ENCODE results near the gene SRRM1. TPM values are rescaled to one million over a fixed set of nuclear protein-coding genes. Genes with fewer than 3 reads are reported as not detected.
"Not testable (repeated sequence)": the region's sequence is repeated elsewhere in the genome, so short reads cannot be mapped to it uniquely, and the experiment has no call there.

The SRRM1 gene
- total and polyA plus RNA-seq, 9 donors, result 30.4 to 116 (median 77.7) TPM

- H3K27ac ChIP-seq (ENCODE audit: low read length), result no peak overlapping the region
- H3K9me3 ChIP-seq (replicated peaks; ENCODE audit: control insufficient read depth, low read depth, low read length), result no peaks in the 10 kb centered on the region
- 40% methylated on average over 1 of the region's 1 CpG for WGBS (ENCODE audit: insufficient coverage)
- H3K4me1 ChIP-seq (ENCODE audit: control insufficient read depth, insufficient read depth, low read length), result no peaks in the 10 kb centered on the region
- H3K27me3 ChIP-seq (ENCODE audit: control insufficient read depth, insufficient read depth, low read length), result no peaks in the 10 kb centered on the region
- DNase-seq, result no peak
- H3K4me3 ChIP-seq (ENCODE audit: low read length), result no peak overlapping the region
- H3K36me3 ChIP-seq (ENCODE audit: control insufficient read depth, insufficient read depth, low read length), result peaks cover 57% of the 10 kb centered on the region
Observed at GRCh38 chr1:24659993-24660665, 17.0 kb downstream of the SRRM1 start.

GRCh38 chr1:24664507-24665033, 21.5 kb downstream of the SRRM1 start:
- Histone ChIP-seq H3K4me1 (ENCODE audit: control insufficient read depth, insufficient read depth, low read length) (no peaks in the 10 kb centered on the region), H3K9me3 (replicated peaks; ENCODE audit: control insufficient read depth, low read depth, low read length) (no peaks in the 10 kb centered on the region), H3K4me3 (ENCODE audit: low read length) (no peak overlapping the region), H3K27ac (ENCODE audit: low read length) (no peak overlapping the region), H3K27me3 (ENCODE audit: control insufficient read depth, insufficient read depth, low read length) (no peaks in the 10 kb centered on the region), H3K36me3 (ENCODE audit: control insufficient read depth, insufficient read depth, low read length) (peaks cover 63% of the 10 kb centered on the region)
- no peak for DNase-seq
- WGBS (ENCODE audit: insufficient coverage), result no CpG with 5 or more reads among the region's 2 CpGs

- no CpG with 5 or more reads among the region's 11 CpGs for WGBS (ENCODE audit: insufficient coverage)
Observed at GRCh38 chr1:24666794-24667193, 23.7 kb downstream of the SRRM1 start.

GRCh38 chr1:24671372-24671771, 28.3 kb downstream of the SRRM1 start:
- H3K27ac ChIP-seq (ENCODE audit: low read length); H3K27me3 ChIP-seq (ENCODE audit: control insufficient read depth, insufficient read depth, low read length); H3K9me3 ChIP-seq (replicated peaks; ENCODE audit: control insufficient read depth, low read depth, low read length); H3K4me3 ChIP-seq (ENCODE audit: low read length); DNase-seq; H3K4me1 ChIP-seq (ENCODE audit: control insufficient read depth, insufficient read depth, low read length): not testable (repeated sequence)
- WGBS (ENCODE audit: insufficient coverage), result no CpG with 5 or more reads among the region's 4 CpGs
- peaks cover 62% of the 10 kb centered on the region for H3K36me3 ChIP-seq (ENCODE audit: control insufficient read depth, insufficient read depth, low read length)

More at GRCh38 chr1:24666794-24667193, 23.7 kb downstream of the SRRM1 start:
- DNase-seq, result no peak
- Histone ChIP-seq H3K27ac (ENCODE audit: low read length) (no peak overlapping the region), H3K4me1 (ENCODE audit: control insufficient read depth, insufficient read depth, low read length) (no peaks in the 10 kb centered on the region), H3K4me3 (ENCODE audit: low read length) (no peak overlapping the region), H3K9me3 (replicated peaks; ENCODE audit: control insufficient read depth, low read depth, low read length) (no peaks in the 10 kb centered on the region), H3K27me3 (ENCODE audit: control insufficient read depth, insufficient read depth, low read length) (no peaks in the 10 kb centered on the region), H3K36me3 (ENCODE audit: control insufficient read depth, insufficient read depth, low read length) (peaks cover 70% of the 10 kb centered on the region)

- 43% methylated on average over 1 of the region's 1 CpG for WGBS (ENCODE audit: insufficient coverage)
- DNase-seq; H3K4me3 ChIP-seq (ENCODE audit: low read length); H3K27me3 ChIP-seq (ENCODE audit: control insufficient read depth, insufficient read depth, low read length); H3K27ac ChIP-seq (ENCODE audit: low read length); H3K9me3 ChIP-seq (replicated peaks; ENCODE audit: control insufficient read depth, low read depth, low read length); H3K4me1 ChIP-seq (ENCODE audit: control insufficient read depth, insufficient read depth, low read length): not testable (repeated sequence)
- H3K36me3 ChIP-seq (ENCODE audit: control insufficient read depth, insufficient read depth, low read length), result peaks cover 54% of the 10 kb centered on the region
Observed at GRCh38 chr1:24672686-24673085, 29.6 kb downstream of the SRRM1 start.

GRCh38 chr1:24673341-24673740, 30.2 kb downstream of the SRRM1 start:
- no peak overlapping the region for H3K4me3 ChIP-seq (ENCODE audit: low read length)
- no peak for DNase-seq
- H3K9me3 ChIP-seq (replicated peaks; ENCODE audit: control insufficient read depth, low read depth, low read length), result no peaks in the 10 kb centered on the region
- 100% methylated on average over 1 of the region's 6 CpGs for WGBS (ENCODE audit: insufficient coverage)
- no peaks in the 10 kb centered on the region for H3K4me1 ChIP-seq (ENCODE audit: control insufficient read depth, insufficient read depth, low read length)
- no peak overlapping the region for H3K27ac ChIP-seq (ENCODE audit: low read length)
- no peaks in the 10 kb centered on the region for H3K27me3 ChIP-seq (ENCODE audit: control insufficient read depth, insufficient read depth, low read length)
- peaks cover 50% of the 10 kb centered on the region for H3K36me3 ChIP-seq (ENCODE audit: control insufficient read depth, insufficient read depth, low read length)

GRCh38 chr1:24678421-24678820, 35.3 kb downstream of the SRRM1 start:
- not testable (repeated sequence) for DNase-seq; H3K27ac ChIP-seq (ENCODE audit: low read length); H3K4me3 ChIP-seq (ENCODE audit: low read length); H3K9me3 ChIP-seq (replicated peaks; ENCODE audit: control insufficient read depth, low read depth, low read length); H3K4me1 ChIP-seq (ENCODE audit: control insufficient read depth, insufficient read depth, low read length); H3K27me3 ChIP-seq (ENCODE audit: control insufficient read depth, insufficient read depth, low read length)
- WGBS (ENCODE audit: insufficient coverage), result no CpG with 5 or more reads among the region's 3 CpGs
- H3K36me3 ChIP-seq (ENCODE audit: control insufficient read depth, insufficient read depth, low read length), result peaks cover 21% of the 10 kb centered on the region

- Histone ChIP-seq H3K36me3 (ENCODE audit: control insufficient read depth, insufficient read depth, low read length) (peaks cover 10% of the 10 kb centered on the region), H3K4me3 (ENCODE audit: low read length) (no peak overlapping the region), H3K9me3 (replicated peaks; ENCODE audit: control insufficient read depth, low read depth, low read length) (no peaks in the 10 kb centered on the region), H3K27me3 (ENCODE audit: control insufficient read depth, insufficient read depth, low read length) (no peaks in the 10 kb centered on the region), H3K27ac (ENCODE audit: low read length) (no peak overlapping the region), H3K4me1 (ENCODE audit: control insufficient read depth, insufficient read depth, low read length) (no peaks in the 10 kb centered on the region)
- DNase-seq, result no peak
- WGBS (ENCODE audit: insufficient coverage), result no CpG with 5 or more reads among the region's 4 CpGs
Observed at GRCh38 chr1:24679725-24680124, 36.6 kb downstream of the SRRM1 start.

- H3K27me3 ChIP-seq (ENCODE audit: control insufficient read depth, insufficient read depth, low read length), result no peaks in the 10 kb centered on the region
- 91% methylated on average over 2 of the region's 6 CpGs for WGBS (ENCODE audit: insufficient coverage)
- no peaks in the 10 kb centered on the region for H3K9me3 ChIP-seq (replicated peaks; ENCODE audit: control insufficient read depth, low read depth, low read length)
- DNase-seq, result no peak
- no peak overlapping the region for H3K4me3 ChIP-seq (ENCODE audit: low read length)
- peaks cover 2% of the 10 kb centered on the region for H3K4me1 ChIP-seq (ENCODE audit: control insufficient read depth, insufficient read depth, low read length)
- no peaks in the 10 kb centered on the region for H3K36me3 ChIP-seq (ENCODE audit: control insufficient read depth, insufficient read depth, low read length)
- no peak overlapping the region for H3K27ac ChIP-seq (ENCODE audit: low read length)
Observed at GRCh38 chr1:24683713-24684162, 40.6 kb downstream of the SRRM1 start.

GRCh38 chr1:24688033-24688432, 44.9 kb downstream of the SRRM1 start:
- H3K27me3 ChIP-seq (ENCODE audit: control insufficient read depth, insufficient read depth, low read length), result no peaks in the 10 kb centered on the region
- H3K4me3 ChIP-seq (ENCODE audit: low read length), result no peak overlapping the region
- DNase-seq, result no peak
- 100% methylated on average over 1 of the region's 2 CpGs for WGBS (ENCODE audit: insufficient coverage)
- no peak overlapping the region for H3K27ac ChIP-seq (ENCODE audit: low read length)
- H3K4me1 ChIP-seq (ENCODE audit: control insufficient read depth, insufficient read depth, low read length), result peaks cover 3% of the 10 kb centered on the region
- no peaks in the 10 kb centered on the region for H3K36me3 ChIP-seq (ENCODE audit: control insufficient read depth, insufficient read depth, low read length)
- no peaks in the 10 kb centered on the region for H3K9me3 ChIP-seq (replicated peaks; ENCODE audit: control insufficient read depth, low read depth, low read length)

Measured in muscle of leg (tissue), 11 donors.